Neural cell (in vitro differentiated cells): ENCODE data around the gene ACTR10.

ENCODE experiments used
- EP300 ChIP-seq: fragments of 450-650 bp; conservative IDR thresholded peaks from 2 replicates; pipeline ENCODE4 v1.6.1; 2014; ENCODE audit warnings: antibody characterized with exemption, mild to moderate bottlenecking, moderate library complexity; ENCODE audit not compliant: poor library complexity, severe bottlenecking
- POLR2AphosphoS5 ChIP-seq: IDR thresholded peaks from 2 replicates; pipeline ENCODE4 v1.6.1; 2012
- SMC3 ChIP-seq: fragments of 450-650 bp; conservative IDR thresholded peaks from 2 replicates; pipeline ENCODE4 v1.6.1; 2014; ENCODE audit warnings: antibody characterized with exemption, mild to moderate bottlenecking, moderate library complexity; ENCODE audit not compliant: poor library complexity

DNA sequence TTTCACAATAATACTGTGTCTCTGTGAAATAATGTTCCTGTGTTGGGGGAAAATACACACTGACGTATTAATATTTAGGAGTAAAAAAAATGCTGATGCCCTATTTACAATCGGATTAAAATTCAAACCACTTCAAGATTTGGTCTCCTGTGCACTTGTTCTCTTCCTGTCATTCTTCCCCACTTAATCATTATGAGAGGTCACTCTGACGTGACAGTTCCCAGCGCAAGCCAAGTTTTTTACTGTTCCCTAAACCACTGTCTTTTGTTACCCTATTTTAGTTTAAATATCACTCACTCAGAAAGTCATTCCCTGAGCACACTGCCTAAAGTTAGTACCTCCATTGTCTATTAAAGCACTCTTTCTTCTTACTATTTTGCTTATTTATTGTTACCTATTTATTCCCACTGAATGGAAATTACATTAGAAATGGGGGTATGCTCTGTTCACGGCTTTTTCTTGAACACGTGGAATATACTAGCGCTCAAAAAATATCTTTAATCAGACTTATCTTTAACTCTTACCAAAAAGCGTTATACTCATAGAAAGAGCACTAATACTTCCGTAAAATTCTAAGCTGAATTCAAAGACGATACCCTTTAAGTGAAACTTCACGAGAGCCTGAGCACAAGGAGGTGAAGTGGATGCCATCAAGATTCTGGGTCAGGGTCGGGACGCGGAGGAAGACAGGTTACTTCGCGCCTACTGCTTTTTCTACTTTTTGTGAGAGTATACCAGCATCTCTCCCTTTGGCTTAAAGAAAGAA is 44.0 kb downstream of the ACTR10 start:
- TF ChIP-seq SMC3 (no peak), EP300 (no peak), POLR2AphosphoS5 (no peak)
